PC-9 (cell line): Measurements from ENCODE around the gene DNAJC5. TPM values are rescaled to one million over a fixed set of nuclear protein-coding genes. Genes with fewer than 3 reads are reported as not detected.

Experiments used
- BruUV-seq: library from RNA; stranded (reverse); fragments of 400-500 nt; replicated peaks from 2 replicates; lab custom pipeline; 2021; lab: Mats Ljungman, UMichigan
- CTCF ChIA-PET: fragments of 300-600 bp; sonication (Branson Sonifier 250); formaldehyde crosslinking; loops from one replicate; lab custom pipeline; 2022; ENCODE audit warnings: antibody characterized with exemption; lab: Charles Lee
- POLR2A ChIA-PET: fragments of 300-600 bp; sonication (Branson Sonifier 250); formaldehyde crosslinking; loops from one replicate; lab custom pipeline; 2022; ENCODE audit warnings: antibody characterized with exemption; ENCODE audit not compliant: unreplicated experiment; lab: Charles Lee
- DNase-seq, 2 experiments: peaks; one replicate each; pipeline versions ENCODE4 v3.0.0 to v3.0.0-alpha.2; 2015 to 2022; ENCODE audit warnings: mixed read lengths in 1 of 2
- H2AFZ ChIP-seq: fragments of 200-600 bp; sonication (generic); 2 replicates; pipeline ENCODE4 v1.8.1; 2017; ENCODE audit warnings: antibody characterized with exemption
- H3F3A ChIP-seq: fragments of 200-600 bp; sonication (generic); 2 replicates; pipeline ENCODE4 v1.8.1; 2017; ENCODE audit warnings: antibody characterized with exemption, mild to moderate bottlenecking, low read depth; ENCODE audit not compliant: insufficient read depth
- H3K27ac ChIP-seq: fragments of 200-600 bp; sonication (generic); 2 replicates; pipeline ENCODE4 v1.6.1; 2016; ENCODE audit warnings: mixed run types
- H3K27me3 ChIP-seq: fragments of 200-600 bp; sonication (generic); 2 replicates; pipeline ENCODE4 v1.6.1; 2016; ENCODE audit warnings: low read depth, mixed run types; ENCODE audit not compliant: insufficient read depth
- H3K36me3 ChIP-seq: fragments of 200-600 bp; sonication (generic); 2 replicates; pipeline ENCODE4 v1.6.1; 2016; ENCODE audit warnings: low read depth, mixed run types
- H3K4me1 ChIP-seq: fragments of 200-600 bp; sonication (generic); replicated peaks from 2 replicates; pipeline ENCODE4 v1.6.1; 2016; ENCODE audit warnings: mixed run types; ENCODE audit not compliant: insufficient read depth
- H3K4me2 ChIP-seq: fragments of 200-600 bp; sonication (generic); 2 replicates; pipeline ENCODE4 v1.6.1; 2017; ENCODE audit warnings: mixed run types
- H3K4me3 ChIP-seq: fragments of 200-600 bp; sonication (generic); 2 replicates; pipeline ENCODE4 v1.6.1; 2016; ENCODE audit warnings: mixed run types
- H3K79me2 ChIP-seq: fragments of 200-600 bp; sonication (generic); 2 replicates; pipeline ENCODE4 v1.6.1; 2017; ENCODE audit warnings: low read depth, mixed run types
- H3K9me2 ChIP-seq: fragments of 200-600 bp; sonication (generic); 2 replicates; pipeline ENCODE4 v1.8.1; 2017; ENCODE audit warnings: mild to moderate bottlenecking; ENCODE audit not compliant: insufficient read depth
- H3K9me3 ChIP-seq: fragments of 200-600 bp; sonication (generic); 2 replicates; pipeline ENCODE4 v1.8.1; 2016; ENCODE audit warnings: low read depth; ENCODE audit not compliant: insufficient read depth
- H4K20me1 ChIP-seq: fragments of 200-600 bp; sonication (generic); 2 replicates; pipeline ENCODE4 v1.8.1; 2017; ENCODE audit not compliant: insufficient read depth
- CTCF ChIP-seq: fragments of 200-600 bp; sonication (generic); conservative IDR thresholded peaks from 2 replicates; pipeline ENCODE4 v1.6.1; 2017; ENCODE audit warnings: mixed run types, antibody characterized with exemption, mild to moderate bottlenecking, moderate library complexity
- EZH2 ChIP-seq: fragments of 200-600 bp; sonication (generic); IDR thresholded peaks from 2 replicates; pipeline ENCODE4 v1.8.0; 2017; ENCODE audit warnings: antibody characterized with exemption, low read depth
- intact Hi-C: fragments of 100-400 bp; cut with micrococcal nuclease; formaldehyde crosslinking; loops from one replicate; pipeline ENCODE4 v1.10.0; 2022; ENCODE audit not compliant: unreplicated experiment
- total RNA-seq: library from RNA; stranded (reverse); gene quantifications from 2 replicates; pipeline ENCODE4 v1.2.3, GENCODE V29; 2021

DNAJC5 gene
- total RNA-seq, 1 experiment from 2014 or later, result 48.1 TPM

GRCh38 chr20:63860325-63861051 lies 34.4 kb upstream of the DNAJC5 start:
- BruUV-seq, result no TSS peak
- CTCF ChIA-PET, result no interaction called here
- Histone ChIP-seq H3F3A (peaks cover 58% of the 10 kb centered on the region), H3K9me3 (no peaks in the 10 kb centered on the region), H3K4me3 (no peak overlapping the region), H3K27me3 (no peaks in the 10 kb centered on the region), H2AFZ (no peak overlapping the region), H3K79me2 (peaks cover 26% of the 10 kb centered on the region), H3K4me1 (peaks cover 8% of the 10 kb centered on the region), H4K20me1 (peaks cover 12% of the 10 kb centered on the region), H3K36me3 (no peaks in the 10 kb centered on the region), H3K9me2 (no peaks in the 10 kb centered on the region), H3K4me2 (no peak overlapping the region), H3K27ac (no peak overlapping the region)
- intact Hi-C loops, result loop anchor here (10.0 kb wide), 1 partner anchor 204 kb away; the partner anchor contains the start of gene TCEA2
- POLR2A ChIA-PET, result no interaction called here
- DNase-seq, result no peak
- no peak for TF ChIP-seq EZH2

GRCh38 chr20:63861365-63861934 lies 33.5 kb upstream of the DNAJC5 start, which contains the start of gene ABHD16B:
TSS of gene ABHD16B (plus strand) at chr20:63861498. CDS start at chr20:63861541, 43 bp downstream.
- no peaks in the 10 kb centered on the region for H3K27me3 ChIP-seq
- no TSS peak for BruUV-seq
- no peak within 1 kb of the TSS for H2AFZ ChIP-seq
- intact Hi-C loops, result loop anchor here (10.0 kb wide), 1 partner anchor 203 kb away; the partner anchor contains the start of gene TCEA2
- H3K9me2 ChIP-seq, result no peaks in the 10 kb centered on the region
- no peaks in the 10 kb centered on the region for H3K9me3 ChIP-seq
- peaks cover 12% of the 10 kb centered on the region for H4K20me1 ChIP-seq
- H3K4me3 ChIP-seq, result no peak within 1 kb of the TSS
- H3K4me1 ChIP-seq, result peaks cover 13% of the 10 kb centered on the region
- H3K27ac ChIP-seq, result no peak within 1 kb of the TSS
- no peak for DNase-seq
- peaks cover 61% of the 10 kb centered on the region for H3F3A ChIP-seq
- H3K36me3 ChIP-seq, result no peaks in the 10 kb centered on the region
- H3K4me2 ChIP-seq, result no peak within 1 kb of the TSS
- CTCF ChIA-PET, result interaction anchor here (0.5 kb wide), 1 partner anchor 303 kb away, joined by 7 read pairs; no protein-coding TSS in a partner anchor
- POLR2A ChIA-PET, result no interaction called here
- TF ChIP-seq CTCF, result no peak
- no peak for TF ChIP-seq EZH2
- peaks cover 36% of the 10 kb centered on the region for H3K79me2 ChIP-seq

- H4K20me1 ChIP-seq, result peaks cover 14% of the 10 kb centered on the region
- no peak overlapping the region for H3K4me2 ChIP-seq
- H3K79me2 ChIP-seq, result peaks cover 43% of the 10 kb centered on the region
- no peaks in the 10 kb centered on the region for H3K9me3 ChIP-seq
- CTCF ChIA-PET, result no interaction called here
- peaks cover 56% of the 10 kb centered on the region for H3F3A ChIP-seq
- BruUV-seq, result no TSS peak
- no peak overlapping the region for H2AFZ ChIP-seq
- H3K27ac ChIP-seq, result no peak overlapping the region
- no peak for DNase-seq
- POLR2A ChIA-PET, result no interaction called here
- intact Hi-C loops, result loop anchor here (10.0 kb wide), 1 partner anchor 203 kb away; the partner anchor contains the start of gene TCEA2
- no peaks in the 10 kb centered on the region for H3K9me2 ChIP-seq
- TF ChIP-seq EZH2, result no peak
- TF ChIP-seq CTCF, result no peak
- H3K36me3 ChIP-seq, result no peaks in the 10 kb centered on the region; the same call in 1 of the 2 replicates
- H3K4me1 ChIP-seq, result peaks cover 21% of the 10 kb centered on the region
- H3K27me3 ChIP-seq, result no peaks in the 10 kb centered on the region
- no peak overlapping the region for H3K4me3 ChIP-seq
Observed at GRCh38 chr20:63861981-63862901, 32.7 kb upstream of the DNAJC5 start.
